ENCODE results near the gene ANO2.

The ANO2 gene

DNA sequence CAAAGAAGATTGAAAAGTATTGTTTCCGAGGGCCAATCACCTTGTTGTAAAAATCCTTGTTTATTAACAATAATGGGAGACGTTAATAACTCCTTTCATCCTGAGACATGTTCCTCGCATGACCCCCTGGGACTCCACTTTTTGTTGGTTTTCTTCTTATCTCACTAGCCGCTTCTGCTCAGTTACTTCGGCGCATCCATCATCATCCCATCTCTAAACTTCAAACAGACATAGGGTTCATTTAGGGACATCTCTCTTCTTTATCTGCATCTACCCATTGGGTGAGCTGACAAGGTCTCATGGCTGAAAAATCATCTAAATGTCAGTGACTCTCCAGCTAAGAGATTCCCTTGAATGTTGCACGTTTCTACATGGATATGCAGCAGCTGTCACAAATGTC, 252.2 kb downstream of the ANO2 start:
- H3K4me3 ChIP-seq (ENCODE audit: low read depth, low read length) = no peak overlapping the region
- DNase-seq (ENCODE audit: low read depth) = no peak
- TF ChIP-seq, protein P1, sequence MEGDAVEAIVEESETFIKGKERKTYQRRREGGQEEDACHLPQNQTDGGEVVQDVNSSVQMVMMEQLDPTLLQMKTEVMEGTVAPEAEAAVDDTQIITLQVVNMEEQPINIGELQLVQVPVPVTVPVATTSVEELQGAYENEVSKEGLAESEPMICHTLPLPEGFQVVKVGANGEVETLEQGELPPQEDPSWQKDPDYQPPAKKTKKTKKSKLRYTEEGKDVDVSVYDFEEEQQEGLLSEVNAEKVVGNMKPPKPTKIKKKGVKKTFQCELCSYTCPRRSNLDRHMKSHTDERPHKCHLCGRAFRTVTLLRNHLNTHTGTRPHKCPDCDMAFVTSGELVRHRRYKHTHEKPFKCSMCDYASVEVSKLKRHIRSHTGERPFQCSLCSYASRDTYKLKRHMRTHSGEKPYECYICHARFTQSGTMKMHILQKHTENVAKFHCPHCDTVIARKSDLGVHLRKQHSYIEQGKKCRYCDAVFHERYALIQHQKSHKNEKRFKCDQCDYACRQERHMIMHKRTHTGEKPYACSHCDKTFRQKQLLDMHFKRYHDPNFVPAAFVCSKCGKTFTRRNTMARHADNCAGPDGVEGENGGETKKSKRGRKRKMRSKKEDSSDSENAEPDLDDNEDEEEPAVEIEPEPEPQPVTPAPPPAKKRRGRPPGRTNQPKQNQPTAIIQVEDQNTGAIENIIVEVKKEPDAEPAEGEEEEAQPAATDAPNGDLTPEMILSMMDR (IDR thresholded peaks at IDR 0.05; ENCODE audit: insufficient read depth, low read depth, low read length, missing control alignments) = no peak

DNA sequence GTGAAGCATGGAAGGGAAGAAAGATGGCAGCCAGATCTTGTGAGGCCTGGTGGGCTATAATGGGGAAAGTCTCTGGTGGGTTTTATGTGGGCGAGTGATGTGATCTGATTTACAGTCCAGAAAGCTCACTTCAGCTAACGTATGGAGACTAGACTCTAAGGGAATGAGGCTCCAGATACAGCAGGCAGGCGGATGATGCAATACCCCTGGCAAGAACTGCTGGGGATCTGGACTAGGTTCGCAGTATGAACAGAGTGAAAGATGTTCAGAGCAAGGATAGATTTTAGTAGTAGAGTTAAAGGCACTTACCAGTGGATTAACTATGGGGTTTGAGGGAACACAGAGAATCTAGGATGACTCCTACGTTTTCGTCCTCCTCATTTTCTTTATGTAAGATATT, 253.1 kb downstream of the ANO2 start:
- no peak for DNase-seq (ENCODE audit: low read depth)
- no peak overlapping the region for H3K4me3 ChIP-seq (ENCODE audit: low read depth, low read length)
- TF ChIP-seq, protein P1 (IDR thresholded peaks at IDR 0.05; ENCODE audit: insufficient read depth, low read depth, low read length, missing control alignments) = no peak

GRCh38 chr12:5690240-5690639, 254.8 kb downstream of the ANO2 start:
- no peak for DNase-seq (ENCODE audit: low read depth)
- no peak overlapping the region for H3K4me3 ChIP-seq (ENCODE audit: low read depth, low read length)
- TF ChIP-seq, protein P1 (IDR thresholded peaks at IDR 0.05; ENCODE audit: insufficient read depth, low read depth, low read length, missing control alignments) = no peak

DNA sequence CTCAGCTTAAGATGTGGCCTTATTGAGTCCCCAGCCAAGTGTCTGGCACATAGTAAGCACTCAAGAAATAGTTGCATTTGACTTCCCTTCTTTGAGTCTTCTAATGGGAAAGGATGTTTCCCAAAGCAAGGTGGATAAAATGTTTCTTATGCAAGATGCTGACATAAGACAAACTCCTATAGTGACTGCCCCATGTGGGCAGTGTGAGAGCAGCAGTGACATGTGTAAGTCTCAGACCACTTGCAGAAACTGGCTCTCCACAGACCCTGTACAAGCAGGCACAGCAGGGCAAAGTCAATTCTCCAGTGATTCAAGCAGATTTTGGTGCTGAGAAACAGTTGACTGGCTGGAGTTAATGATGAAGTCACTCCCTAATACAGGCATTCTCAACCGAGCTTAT, 255.3 kb downstream of the ANO2 start:
- TF ChIP-seq, protein P1 (IDR thresholded peaks at IDR 0.05; ENCODE audit: insufficient read depth, low read depth, low read length, missing control alignments) = no peak
- no peak for DNase-seq (ENCODE audit: low read depth)
- no peak overlapping the region for H3K4me3 ChIP-seq (ENCODE audit: low read depth, low read length)

GRCh38 chr12:5688226-5688625, 256.8 kb downstream of the ANO2 start:
- TF ChIP-seq, protein P1 (IDR thresholded peaks at IDR 0.05; ENCODE audit: insufficient read depth, low read depth, low read length, missing control alignments) = no peak
- DNase-seq (ENCODE audit: low read depth) = no peak
- no peak overlapping the region for H3K4me3 ChIP-seq (ENCODE audit: low read depth, low read length)

- no peak overlapping the region for H3K4me3 ChIP-seq (ENCODE audit: low read depth, low read length)
- TF ChIP-seq, protein P1 (IDR thresholded peaks at IDR 0.05; ENCODE audit: insufficient read depth, low read depth, low read length, missing control alignments) = no peak
- no peak for DNase-seq (ENCODE audit: low read depth)
Observed at GRCh38 chr12:5685935-5686334, 259.1 kb downstream of the ANO2 start.

DNA sequence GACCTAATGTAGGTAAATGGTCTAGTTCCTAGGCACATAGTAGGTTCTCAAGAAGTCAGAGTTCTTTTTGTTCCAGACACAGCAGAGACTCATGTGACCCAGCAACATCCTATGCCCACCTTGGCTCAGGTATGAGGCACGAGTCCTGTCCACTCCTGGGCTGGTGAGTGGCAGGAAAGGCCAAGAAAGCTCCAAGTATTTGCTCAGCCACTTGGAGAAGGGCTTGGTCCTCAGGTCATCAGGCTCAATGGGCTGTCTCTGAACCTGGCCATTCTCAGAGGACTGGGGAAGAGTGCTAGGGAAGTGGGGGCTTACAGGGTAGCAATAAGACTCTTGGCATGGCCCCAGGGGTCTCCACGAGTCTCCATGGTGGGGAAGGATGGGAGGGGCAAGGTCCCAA, 260.1 kb downstream of the ANO2 start:
- TF ChIP-seq, protein P1 (IDR thresholded peaks at IDR 0.05; ENCODE audit: insufficient read depth, low read depth, low read length, missing control alignments) = no peak
- H3K4me3 ChIP-seq (ENCODE audit: low read depth, low read length) = no peak overlapping the region
- no peak for DNase-seq (ENCODE audit: low read depth)

All from GM12865 (cell line).